Common myeloid progenitor, CD34-positive (primary cell): ENCODE data around the gene COL9A3.

Experiments used
- CTCF ChIA-PET: fragments of 350-600 bp; sonication (Branson Sonifier 250); formaldehyde crosslinking; loops from one replicate; lab custom pipeline; 2021; ENCODE audit warnings: antibody characterized with exemption; lab: Charles Lee
- POLR2A ChIA-PET: fragments of 350-600 bp; sonication (Branson Sonifier 250); formaldehyde crosslinking; loops from one replicate; lab custom pipeline; 2021; ENCODE audit warnings: antibody characterized with exemption; lab: Charles Lee
- DNase-seq, 3 donors: peaks; one replicate each; pipeline versions ENCODE4 v3.0.0 to v3.0.0-alpha.2; 2013
- H3K27ac ChIP-seq, 2 experiments: 1 replicate in 1 of 2; 2 replicates in 1 of 2; pipeline ENCODE4 v1.7.0; 2013; ENCODE audit warnings: inconsistent platforms in 2 of 2, low read length in 2 of 2, mild to moderate bottlenecking in 2 of 2, low read depth in 1 of 2, moderate library complexity in 1 of 2; ENCODE audit not compliant: severe bottlenecking in 2 of 2, insufficient read depth in 1 of 2, poor library complexity in 1 of 2
- H3K27me3 ChIP-seq, 5 experiments: replicated peaks in 2 of 5; 1 replicate in 3 of 5; 2 replicates in 2 of 5; pipeline versions ENCODE4 v1.6.1 to v1.7.0; 2013; ENCODE audit warnings: low read length in 4 of 5, mild to moderate bottlenecking in 2 of 5, moderate library complexity in 2 of 5, inconsistent platforms in 1 of 5; ENCODE audit not compliant: insufficient read depth in 5 of 5, control insufficient read depth in 4 of 5
- H3K36me3 ChIP-seq, 4 experiments: 1 replicate in 2 of 4; 2 replicates in 2 of 4; pipeline versions ENCODE4 v1.6.1 to v1.7.0; 2013; ENCODE audit warnings: low read length in 3 of 4, control low read depth in 1 of 4, mild to moderate bottlenecking in 1 of 4; ENCODE audit not compliant: control insufficient read depth in 4 of 4, insufficient read depth in 4 of 4
- H3K4me1 ChIP-seq, 4 experiments: 1 replicate in 3 of 4; 2 replicates in 1 of 4; pipeline versions ENCODE4 v1.6.1 to v1.7.1; 2013; ENCODE audit warnings: low read length in 3 of 4, mild to moderate bottlenecking in 3 of 4, control low read depth in 1 of 4, inconsistent platforms in 1 of 4, moderate library complexity in 1 of 4; ENCODE audit not compliant: control insufficient read depth in 4 of 4, insufficient read depth in 4 of 4; ENCODE audit errors: control extremely low read depth in 1 of 4
- H3K4me3 ChIP-seq, 7 experiments: 1 replicate in 4 of 7; 2 replicates in 3 of 7; pipeline versions ENCODE4 v1.5.1 to v1.7.0; 2013; ENCODE audit warnings: mild to moderate bottlenecking in 7 of 7, low read length in 6 of 7, moderate library complexity in 6 of 7, inconsistent platforms in 2 of 7, low read depth in 2 of 7, control low read depth in 1 of 7; ENCODE audit not compliant: insufficient read depth in 4 of 7, control insufficient read depth in 1 of 7; ENCODE audit errors: extremely low read depth in 1 of 7
- H3K9me3 ChIP-seq, 5 experiments: 1 replicate in 4 of 5; 2 replicates in 1 of 5; pipeline versions ENCODE4 v1.6.1 to v1.7.1; 2013; ENCODE audit warnings: low read length in 4 of 5, mild to moderate bottlenecking in 2 of 5, inconsistent platforms in 1 of 5, low read depth in 1 of 5, moderate library complexity in 1 of 5; ENCODE audit not compliant: control insufficient read depth in 4 of 5, insufficient read depth in 2 of 5; ENCODE audit errors: control extremely low read depth in 1 of 5
- WGBS: methylation state at CpG from one replicate; pipeline ENCODE4 v1.1.5; 2013; ENCODE audit not compliant: insufficient coverage; 5-methylcytosine and 5-hydroxymethylcytosine counted together

COL9A3 gene

GRCh38 chr20:62820962-62821725 is 4.3 kb downstream of the COL9A3 start:
- no peaks in the 10 kb centered on the region for H3K9me3 ChIP-seq
- 95% methylated on average over 17 of the region's 19 CpGs for WGBS
- peaks cover 0 to 28% (median 16%) of the 10 kb centered on the region in 5 experiments for H3K27me3 ChIP-seq
- ChIA-PET POLR2A (no interaction called here), CTCF (interaction anchor here (0.6 to 0.7 kb wide), 2 partner anchors 13 to 18 kb away, joined by 3 to 4 read pairs; no protein-coding TSS in a partner anchor)
- H3K36me3 ChIP-seq: no peaks in the 10 kb centered on the region
- no peak overlapping the region for H3K27ac ChIP-seq
- no peak overlapping the region for H3K4me3 ChIP-seq
- DNase-seq: no peak
- peaks cover 0 to 50% (median 25%) of the 10 kb centered on the region in 4 experiments for H3K4me1 ChIP-seq

DNA sequence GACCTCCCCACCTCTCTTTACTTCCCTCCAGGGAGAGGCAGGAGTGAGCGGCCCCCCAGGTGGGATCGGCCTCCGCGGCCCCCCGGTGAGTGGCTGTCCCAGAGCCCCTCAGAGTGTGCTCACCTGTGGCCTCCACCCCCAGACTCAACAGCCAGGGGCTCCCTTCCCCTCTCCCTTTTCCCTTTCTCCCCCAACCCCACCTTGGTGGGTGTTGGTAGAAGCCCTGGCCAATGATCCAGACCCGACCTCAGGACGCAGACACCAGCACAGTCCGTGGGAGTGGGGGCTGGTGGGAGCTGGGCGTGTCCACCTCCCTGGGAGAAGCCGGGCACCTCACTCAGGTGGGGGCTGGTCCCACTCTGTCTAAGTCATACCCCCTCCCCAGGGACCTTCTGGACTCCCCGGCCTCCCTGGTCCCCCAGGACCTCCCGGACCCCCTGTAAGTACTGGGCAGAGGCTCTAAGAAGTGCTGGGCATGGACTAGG is 4.9 kb downstream of the COL9A3 start:
- peaks cover 0 to 23% (median 16%) of the 10 kb centered on the region in 5 experiments for H3K27me3 ChIP-seq
- no peak for DNase-seq
- 100% methylated on average over 2 of the region's 12 CpGs for WGBS

GRCh38 chr20:62822239-62822787 is 5.5 kb downstream of the COL9A3 start:
- ChIA-PET CTCF (interaction anchor here (0.8 to 2.0 kb wide), 10 partner anchors 9 to 82 kb away, joined by 3 to 10 read pairs (median 4); no protein-coding TSS in a partner anchor), POLR2A (no interaction called here)
- no peak overlapping the region for H3K4me3 ChIP-seq
- no peaks in the 10 kb centered on the region for H3K36me3 ChIP-seq
- H3K9me3 ChIP-seq: no peaks in the 10 kb centered on the region
- 77% methylated on average over 3 of the region's 7 CpGs for WGBS
- DNase-seq: no peak
- H3K27ac ChIP-seq: no peak overlapping the region
- H3K27me3 ChIP-seq: peaks cover 0 to 18% (median 13%) of the 10 kb centered on the region in 5 experiments
- peaks cover 0 to 41% (median 19%) of the 10 kb centered on the region in 4 experiments for H3K4me1 ChIP-seq

More for the DNA sequence above, 4.9 kb downstream of the COL9A3 start:
- CTCF ChIA-PET: interaction anchor here (1.9 to 2.0 kb wide), 2 partner anchors 10 to 24 kb away, joined by 5 to 10 read pairs; no protein-coding TSS in a partner anchor
- Histone ChIP-seq H3K9me3 (no peaks in the 10 kb centered on the region), H3K36me3 (no peaks in the 10 kb centered on the region), H3K4me1 (peaks cover 0 to 44% (median 20%) of the 10 kb centered on the region in 4 experiments), H3K4me3 (no peak overlapping the region), H3K27ac (no peak overlapping the region)
- POLR2A ChIA-PET: no interaction called here

DNA sequence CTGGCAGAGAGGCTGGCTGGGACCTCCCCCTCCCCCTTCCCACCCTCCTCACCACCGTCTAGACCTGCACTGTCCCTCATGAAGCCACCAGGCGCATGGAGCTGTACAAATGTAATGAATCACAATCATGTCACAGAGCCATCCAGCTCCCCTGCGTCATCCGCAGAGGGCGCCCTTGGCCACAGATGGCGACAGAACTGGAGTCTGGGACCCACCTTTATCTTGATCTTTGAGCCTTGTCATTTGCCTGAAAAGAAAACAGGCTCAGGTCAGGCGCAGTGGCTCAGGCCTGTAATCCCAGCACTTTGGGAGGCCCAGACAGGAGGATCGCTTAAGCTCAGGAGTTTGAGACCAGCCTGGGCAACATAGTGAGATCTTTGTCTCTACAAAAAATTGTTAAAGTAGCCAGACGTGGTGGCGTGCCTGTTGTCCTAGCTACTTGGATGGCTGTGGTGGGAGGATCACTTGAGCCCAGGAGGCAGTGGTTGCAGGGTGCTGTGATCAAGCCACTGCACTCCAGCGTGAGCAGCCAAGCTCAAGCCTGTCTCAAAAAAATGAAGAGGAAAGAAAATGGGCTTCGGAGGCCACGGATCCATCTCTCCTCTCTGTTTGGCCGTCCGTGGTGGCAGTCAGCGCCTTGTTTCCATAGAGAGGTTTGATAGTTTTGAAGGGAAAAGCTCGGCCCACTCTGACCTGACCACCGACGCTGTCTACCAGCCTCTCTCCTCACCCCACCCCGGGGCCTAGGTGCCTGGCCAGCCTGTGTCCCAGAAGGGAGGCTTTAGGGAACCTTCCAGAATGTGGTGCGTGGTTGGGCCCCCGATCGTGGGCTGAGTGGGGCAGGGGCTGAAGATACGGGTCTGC is 6.2 kb downstream of the COL9A3 start:
- Histone ChIP-seq H3K36me3 (no peaks in the 10 kb centered on the region), H3K27me3 (peaks cover 0 to 11% (median 7%) of the 10 kb centered on the region in 5 experiments), H3K4me1 (peaks cover 0 to 39% (median 19%) of the 10 kb centered on the region in 4 experiments), H3K9me3 (no peaks in the 10 kb centered on the region), H3K27ac (no peak overlapping the region), H3K4me3 (no peak overlapping the region)
- peak; percentile 72 to 86 (median 78) for DNase-seq
- POLR2A ChIA-PET: no interaction called here
- WGBS: 83% methylated on average over 21 of the region's 24 CpGs
- CTCF ChIA-PET: interaction anchor here (0.8 to 2.0 kb wide), 12 partner anchors 9 to 81 kb away, joined by 3 to 10 read pairs (median 4); partner anchors contain the start of gene TCFL5

- Histone ChIP-seq H3K27me3 (peaks cover 0 to 3% (median 1%) of the 10 kb centered on the region in 5 experiments), H3K4me3 (peak overlapping the region in 2 of 7 experiments; percentile 55 to 70), H3K36me3 (no peaks in the 10 kb centered on the region), H3K27ac (no peak overlapping the region), H3K4me1 (peaks cover 0 to 32% (median 15%) of the 10 kb centered on the region in 4 experiments), H3K9me3 (no peaks in the 10 kb centered on the region)
- ChIA-PET POLR2A (no interaction called here), CTCF (interaction anchor here (0.8 to 2.0 kb wide), 8 partner anchors 8 to 80 kb away, joined by 3 to 10 read pairs (median 4); partner anchors contain the start of gene TCFL5)
- WGBS: 92% methylated on average over 32 of the region's 38 CpGs
- DNase-seq: no peak
Measured at GRCh38 chr20:62823688-62824475, 7.0 kb downstream of the COL9A3 start.
